GM23248 (cell line): ENCODE results near the gene DENND2A.

Source experiments
- EZH2 ChIP-seq: fragments of 200-600 bp; sonication (generic); IDR thresholded peaks from 2 replicates; pipeline ENCODE4 v1.6.1; 2018; ENCODE audit warnings: antibody characterized with exemption, mild to moderate bottlenecking; ENCODE audit not compliant: insufficient read depth, poor library complexity, severe bottlenecking
- EZH2phosphoT487 ChIP-seq: fragments of 200-600 bp; sonication (generic); IDR thresholded peaks from 2 replicates; pipeline ENCODE4 v1.6.1; 2018; ENCODE audit warnings: antibody characterized with exemption, moderate library complexity, mild to moderate bottlenecking, low read depth; ENCODE audit not compliant: insufficient read depth

- TF ChIP-seq EZH2 (no peak), EZH2phosphoT487 (no peak)
These were observed 2.8 kb upstream of the DENND2A start for GRCh38 chr7:140643416-140643815.
